HG03196 (cell line): ENCODE measurements around the gene HIP1.
"Not testable (repeated sequence)": the region's sequence is repeated elsewhere in the genome, so short reads cannot be mapped to it uniquely, and the experiment has no call there.

Experiments used
- ATAC-seq: cut with Tn5 transposase; IDR thresholded peaks from one replicate; pipeline ENCODE4 v1.9.1; 2021; ENCODE audit not compliant: unreplicated experiment

HIP1 gene

DNA sequence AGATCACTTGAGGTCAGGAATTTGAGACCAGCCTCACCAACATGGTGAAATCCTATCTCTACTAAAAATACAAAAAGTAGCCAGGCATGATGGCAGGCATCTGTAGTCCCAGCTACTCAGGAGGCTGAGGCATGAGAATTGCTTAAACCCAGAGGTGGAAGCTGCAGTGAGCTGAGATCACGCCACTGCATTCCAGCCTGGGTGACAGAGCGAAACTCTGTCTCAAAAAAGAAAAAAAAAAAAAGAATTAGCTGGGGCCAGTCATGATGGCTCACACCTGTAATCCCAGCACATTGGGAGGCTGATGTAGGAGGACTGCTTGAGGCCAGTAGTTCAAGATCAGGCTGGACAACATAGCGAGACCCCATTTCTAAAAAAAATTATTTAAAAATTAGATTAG, 21.0 kb downstream of the HIP1 start:
- not testable (repeated sequence) for ATAC-seq

- ATAC-seq, result no peak
Measured at GRCh38 chr7:75716992-75717626, 21.6 kb downstream of the HIP1 start.

DNA sequence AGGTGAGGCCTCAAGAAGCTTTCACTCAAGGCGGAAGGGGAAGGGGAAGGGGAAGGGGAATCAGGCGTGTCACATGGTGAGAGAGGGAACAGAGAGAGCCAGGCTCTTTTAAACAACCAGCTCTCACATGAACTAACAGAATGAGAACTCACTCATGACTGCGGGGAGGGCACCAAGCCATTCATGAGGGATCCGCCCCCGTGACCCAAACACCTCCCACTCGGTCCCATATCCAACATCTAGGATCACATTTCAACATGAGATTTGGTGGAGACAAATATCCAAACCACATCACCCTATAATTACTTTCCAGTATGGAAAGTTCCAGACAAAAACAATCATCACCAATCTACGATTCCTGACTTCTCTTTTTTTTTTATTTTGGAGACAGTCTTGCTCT, 22.9 kb downstream of the HIP1 start:
- ATAC-seq, result no peak

- ATAC-seq, result no peak
Measured at GRCh38 chr7:75712517-75713361, 26.0 kb downstream of the HIP1 start.

GRCh38 chr7:75711656-75712514, 26.9 kb downstream of the HIP1 start:
- ATAC-seq, result no peak

DNA sequence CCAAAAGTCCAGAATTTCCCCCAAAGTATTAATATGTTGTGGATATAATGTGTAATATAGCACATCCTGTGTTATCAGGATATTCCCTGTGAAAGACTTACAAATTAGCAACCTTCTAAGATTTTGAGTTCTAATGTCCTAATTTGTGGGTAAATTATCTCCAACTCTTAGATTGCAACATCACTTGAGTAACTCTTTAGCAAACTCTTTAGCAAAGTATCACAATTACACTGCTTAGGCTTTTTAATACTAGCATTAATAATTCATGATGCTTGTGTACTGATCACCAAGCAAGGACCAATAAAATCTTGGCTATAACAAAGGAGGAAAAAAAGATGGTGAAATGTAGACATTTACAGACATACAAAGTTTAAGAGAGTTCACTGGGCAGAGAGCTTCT, 27.7 kb downstream of the HIP1 start:
- no peak for ATAC-seq

DNA sequence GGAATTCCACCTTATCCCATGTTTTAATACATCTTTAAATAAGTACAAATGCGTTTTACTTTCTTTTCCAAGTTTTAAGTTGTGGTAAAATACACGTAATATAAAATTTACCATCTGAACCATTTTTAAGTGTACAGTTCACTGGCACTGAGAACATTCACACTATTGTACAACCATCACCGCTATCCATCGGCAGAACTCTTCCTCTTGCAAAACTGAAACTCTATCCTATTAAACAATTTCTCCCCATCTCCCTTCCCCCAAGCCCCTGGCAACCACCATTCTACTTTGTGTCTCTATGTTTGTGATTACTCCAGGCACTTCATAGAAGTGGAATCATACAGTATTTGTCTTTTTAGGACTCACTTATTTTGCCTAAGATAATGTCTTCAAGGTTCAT, 33.8 kb downstream of the HIP1 start:
- ATAC-seq, result no peak

DNA sequence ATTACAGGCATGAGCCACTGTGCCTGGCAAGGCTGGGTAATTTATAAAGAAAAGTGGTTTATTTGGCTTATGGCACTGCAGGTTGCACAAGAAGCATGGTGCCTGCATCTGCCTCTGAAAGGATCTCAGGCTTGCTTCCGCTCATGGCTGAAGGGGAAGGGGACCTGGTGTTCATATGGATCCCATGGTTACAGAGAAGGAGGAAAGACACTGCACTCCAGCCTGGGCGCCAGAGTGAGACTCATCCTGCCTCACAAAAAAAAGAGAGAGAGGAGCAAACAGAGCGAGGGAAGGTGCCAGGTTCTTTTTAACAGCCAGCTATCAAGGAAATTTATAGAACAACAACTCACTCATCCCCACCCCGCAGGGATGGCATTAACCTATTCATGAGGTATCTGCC, 36.2 kb downstream of the HIP1 start:
- ATAC-seq, result no peak

- ATAC-seq, result no peak
Measured at GRCh38 chr7:75699993-75700392, 38.7 kb downstream of the HIP1 start.

DNA sequence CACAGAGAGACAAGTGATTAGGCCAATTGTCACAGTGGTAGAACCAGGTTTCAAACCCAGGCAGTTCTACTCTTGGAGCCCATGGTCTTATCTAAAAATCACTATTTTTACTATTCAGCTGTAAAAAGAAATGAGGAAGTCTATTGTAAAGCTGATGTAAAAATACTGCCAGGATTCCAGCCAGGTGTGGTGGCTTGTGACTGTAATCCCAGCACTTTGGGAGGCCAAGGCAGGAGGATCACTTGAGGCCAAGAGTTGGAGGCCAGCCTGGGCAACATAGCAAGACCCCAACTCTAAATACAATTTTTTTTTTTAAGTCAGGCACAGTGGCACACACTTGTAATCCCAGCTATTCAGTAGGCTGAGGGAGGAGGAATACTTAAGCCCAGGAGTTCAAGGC, 40.4 kb downstream of the HIP1 start:
- ATAC-seq, result no peak

GRCh38 chr7:75696263-75697037, 42.3 kb downstream of the HIP1 start:
- ATAC-seq, result no peak

- ATAC-seq, result no peak
Measured at GRCh38 chr7:75694638-75695399, 43.9 kb downstream of the HIP1 start.

DNA sequence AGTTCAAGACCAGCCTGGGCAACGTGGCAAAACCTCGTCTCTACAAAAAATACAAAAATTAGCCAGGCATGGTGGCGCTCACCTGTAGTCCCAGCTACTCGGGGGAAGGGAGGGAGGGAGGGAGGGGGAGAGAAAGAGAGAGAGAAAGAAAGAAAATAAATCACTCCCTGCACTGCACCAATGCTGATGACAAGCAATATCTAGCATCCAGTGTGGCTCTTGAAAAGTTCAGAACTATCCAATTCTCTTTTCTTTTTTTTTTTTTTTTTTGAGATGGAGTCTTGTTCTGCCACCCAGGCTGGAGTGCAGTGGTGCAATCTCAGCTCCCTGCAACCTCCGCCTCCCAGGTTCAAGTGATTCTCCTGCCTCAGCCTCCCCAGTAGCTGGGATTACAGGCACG, 45.1 kb downstream of the HIP1 start:
- ATAC-seq, result not testable (repeated sequence)

- ATAC-seq, result no peak
Measured at GRCh38 chr7:75691793-75692543, 46.8 kb downstream of the HIP1 start.

DNA sequence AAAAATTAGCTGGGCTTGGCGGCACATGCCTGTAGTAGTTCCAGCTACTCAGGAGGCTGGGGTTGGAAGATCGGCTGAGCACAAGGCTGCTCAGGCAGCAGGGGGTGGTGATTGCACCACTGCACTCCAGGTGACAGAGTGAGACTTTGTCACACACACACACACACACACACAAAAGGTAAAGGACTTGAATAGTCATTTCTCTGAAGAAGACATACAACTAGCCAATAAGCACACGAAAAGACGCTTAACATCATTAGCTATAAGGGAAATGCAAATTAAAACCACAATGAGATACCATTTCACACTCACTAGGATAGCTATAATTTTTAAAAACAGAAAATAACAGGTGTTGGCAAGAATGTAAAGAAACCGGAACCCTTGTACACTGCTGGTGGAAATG, 48.6 kb downstream of the HIP1 start:
- ATAC-seq, result no peak

DNA sequence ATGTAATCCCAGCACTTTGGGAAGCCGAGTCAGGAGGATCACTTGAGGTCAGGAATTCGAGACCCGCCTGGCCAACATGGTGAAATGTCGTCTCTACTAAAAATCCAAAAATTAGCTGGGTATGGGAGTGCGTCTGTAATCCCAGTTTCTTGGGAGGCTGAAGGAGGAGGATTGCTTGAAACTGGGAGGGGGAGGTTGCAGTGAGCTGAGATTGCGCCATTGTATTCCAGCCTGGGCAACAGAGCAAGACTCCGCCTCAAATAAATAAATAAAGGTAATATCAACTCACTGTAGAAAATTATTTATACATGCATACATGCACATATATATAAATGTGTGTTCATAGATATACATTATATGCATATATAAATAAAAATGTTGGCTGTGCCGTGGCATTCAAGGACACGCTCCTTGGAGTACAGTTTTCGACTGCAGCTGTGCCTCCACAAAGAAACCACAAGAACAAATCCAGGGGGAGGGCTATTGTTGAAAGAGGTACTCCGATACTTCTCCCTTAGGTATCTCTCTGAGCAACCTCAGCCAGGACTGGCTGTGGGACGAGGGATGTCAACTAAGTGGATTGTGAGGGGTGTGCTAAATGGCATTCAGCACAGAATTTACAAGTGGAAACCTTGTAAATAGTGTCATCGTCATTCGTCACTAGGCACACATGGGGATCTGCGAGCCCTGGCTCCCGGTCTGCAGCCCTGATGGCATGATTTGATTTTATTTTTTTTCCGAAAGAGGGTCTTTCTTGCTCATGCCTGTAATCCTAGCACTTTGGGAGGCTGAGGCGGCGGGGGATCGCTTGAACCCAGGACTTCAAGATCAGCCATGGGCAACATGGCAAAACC, 49.3 kb downstream of the HIP1 start:
- no peak for ATAC-seq

DNA sequence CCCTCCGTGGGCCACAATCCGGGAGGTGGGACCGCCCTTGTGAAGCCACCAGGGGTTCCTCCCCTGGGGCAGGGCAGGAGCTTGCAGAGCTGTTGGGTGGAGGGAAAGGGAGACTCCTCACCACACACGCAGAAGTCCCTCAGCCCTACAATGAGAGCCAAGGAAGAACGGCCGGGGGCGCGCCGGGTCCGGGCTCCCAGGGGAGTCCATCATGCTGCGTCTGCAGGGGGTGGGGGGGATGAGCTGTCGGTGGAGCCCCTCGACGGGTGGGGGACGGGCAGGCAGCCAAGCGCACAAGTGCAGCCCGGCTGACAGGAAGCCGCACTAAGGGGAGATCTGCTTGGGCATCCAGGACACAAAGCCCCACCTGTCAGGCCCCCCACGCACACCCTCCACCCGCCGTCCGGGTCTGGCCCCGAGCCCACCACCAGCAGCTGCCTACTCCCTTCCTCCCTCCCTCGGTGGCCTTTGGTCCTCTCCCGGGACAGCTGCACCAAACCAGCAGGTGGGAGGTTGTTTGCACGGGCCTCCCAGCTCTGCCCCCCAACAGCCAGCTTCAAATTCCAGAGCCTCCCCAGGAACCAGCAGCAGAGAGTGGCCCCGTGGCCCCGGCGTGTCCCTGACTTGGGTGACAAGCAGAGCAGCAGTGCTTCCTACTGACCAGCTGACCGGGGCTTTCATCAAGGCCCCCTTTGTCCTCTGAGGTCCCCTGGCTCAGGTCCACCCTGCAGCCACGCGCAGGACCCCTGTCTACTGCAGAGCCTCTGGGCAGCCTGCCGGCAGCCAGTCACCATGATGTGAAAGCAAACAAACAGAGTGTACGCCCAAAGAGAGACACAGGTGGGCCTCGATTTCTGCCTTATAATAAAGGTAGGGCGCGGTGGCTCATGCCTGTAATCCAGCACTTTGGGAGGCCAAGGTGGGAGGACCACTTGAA, 50.3 kb downstream of the HIP1 start:
- no peak for ATAC-seq
